SK-N-SH treated with all-trans-retinoic acid at 6 μM for 48 hours (cell line): ENCODE results near the gene ATAD5.

ENCODE experiments used
- CREB5 ChIP-seq: fragments of 250-450 bp; sonication (Bioruptor Pico); IDR thresholded peaks from 2 replicates; pipeline ENCODE4 v1.5.1; 2020; ENCODE audit warnings: low read depth, mild to moderate bottlenecking, moderate library complexity
- PATZ1 ChIP-seq: fragments of 250-450 bp; sonication (Bioruptor Pico); IDR thresholded peaks from 2 replicates; pipeline ENCODE4 v1.8.0; 2020; ENCODE audit warnings: mild to moderate bottlenecking, moderate library complexity, borderline replicate concordance
- ZC3H10 ChIP-seq: fragments of 250-450 bp; sonication (Bioruptor Pico); IDR thresholded peaks from 2 replicates; pipeline ENCODE4 v1.5.1; 2021; ENCODE audit warnings: mild to moderate bottlenecking, moderate library complexity
- ZFP30 ChIP-seq: fragments of 450-650 bp; formaldehyde crosslinking; IDR thresholded peaks from 2 replicates; pipeline ENCODE4 v1.5.0; 2022; ENCODE audit warnings: mild to moderate bottlenecking, moderate library complexity

DNA sequence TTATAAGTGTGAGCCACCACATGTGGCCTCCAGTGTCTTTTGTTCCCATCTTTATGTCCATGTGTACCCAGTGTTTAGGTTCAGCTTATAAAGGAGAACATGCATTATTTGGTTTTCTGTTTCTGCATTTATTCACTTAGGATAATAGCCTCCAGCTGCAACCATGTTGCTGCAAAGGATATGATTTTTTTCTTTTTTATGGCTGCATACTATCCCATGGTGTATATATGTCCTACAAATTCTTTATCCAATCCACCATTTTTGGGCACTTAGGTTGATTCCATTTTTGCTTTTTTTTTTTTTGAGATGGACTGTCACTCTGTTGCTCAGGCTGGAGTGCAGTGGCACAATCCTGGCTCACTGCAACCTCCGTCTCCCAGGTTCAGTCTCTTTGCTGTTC, 32.9 kb downstream of the ATAD5 start:
- TF ChIP-seq ZC3H10 (CRISPR knock-in tag) (no peak), CREB5 (CRISPR knock-in tag) (no peak), ZFP30 (CRISPR knock-in tag) (no peak), PATZ1 (CRISPR knock-in tag) (no peak)
